HEK293 (cell line): Measurements from ENCODE around the gene MX1.

Experiments used
- ZNF791 ChIP-seq: fragments of 450-650 bp; formaldehyde crosslinking; IDR thresholded peaks from 2 replicates; pipeline ENCODE4 v1.5.1; 2016; ENCODE audit warnings: missing biosample characterization, missing genetic modification characterization
- ZNF830 ChIP-seq: fragments of 450-650 bp; IDR thresholded peaks from 2 replicates; pipeline ENCODE4 v1.5.0; 2018; ENCODE audit warnings: missing biosample characterization, missing genetic modification characterization, low read depth, mild to moderate bottlenecking, moderate library complexity

DNA sequence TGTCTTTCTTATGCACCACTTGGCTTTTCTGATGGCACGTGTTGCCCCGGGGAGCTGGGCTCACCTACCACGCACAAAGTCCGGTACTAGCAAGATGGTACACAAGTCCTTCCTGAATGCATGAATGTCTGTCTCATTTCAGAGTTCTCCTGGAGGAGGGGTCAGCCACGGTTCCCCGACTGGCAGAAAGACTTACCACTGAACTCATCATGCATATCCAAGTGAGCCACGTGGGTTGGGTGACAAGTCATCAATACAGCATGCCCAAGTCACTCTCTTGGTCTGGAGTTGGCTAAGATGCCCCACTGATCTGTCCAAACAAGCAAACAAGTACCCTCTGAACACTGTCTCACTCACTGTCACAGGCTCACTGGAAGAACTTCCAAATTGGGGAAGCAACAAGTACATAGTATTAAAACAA, 28.6 kb upstream of the MX1 start:
- TF ChIP-seq ZNF791 (tag by site-specific recombination) = no peak
- TF ChIP-seq ZNF830 = no peak
